Activated naive CD8-positive, alpha-beta T cell treated with anti-CD3 and anti-CD28 coated beads, Interleukin-2, amount 50 U/mL, for 24 hours (primary cell): ENCODE results near the gene COX17.

Source experiments
- ATAC-seq: fragments of 150-1000 bp; cut with Tn5 transposase; one replicate; pipeline ENCODE4 v1.10.0; 2021
- DNase-seq: peaks from one replicate; pipeline ENCODE4 v3.0.0; 2021
- H3K27ac Mint-ChIP-seq: one replicate; pipeline ENCODE4 v1.8.0; 2021; ENCODE audit warnings: mild to moderate bottlenecking, mixed read lengths
- H3K27me3 Mint-ChIP-seq: one replicate; pipeline ENCODE4 v1.8.0; 2021; ENCODE audit warnings: mixed read lengths
- H3K36me3 Mint-ChIP-seq: one replicate; pipeline ENCODE4 v1.8.0; 2021; ENCODE audit warnings: low read depth, mixed read lengths
- H3K4me1 Mint-ChIP-seq: one replicate; pipeline ENCODE4 v1.8.0; 2021; ENCODE audit warnings: mixed read lengths
- H3K4me3 Mint-ChIP-seq: one replicate; pipeline ENCODE4 v1.8.0; 2021; ENCODE audit warnings: mild to moderate bottlenecking, moderate library complexity, mixed read lengths
- H3K9me3 Mint-ChIP-seq: one replicate; pipeline ENCODE4 v1.8.0; 2021; ENCODE audit warnings: mixed read lengths

The COX17 gene

GRCh38 chr3:119628390-119628789, 48.8 kb downstream of the COX17 start:
- H3K36me3 Mint-ChIP-seq = no peaks in the 10 kb centered on the region
- H3K9me3 Mint-ChIP-seq = no peaks in the 10 kb centered on the region
- H3K4me1 Mint-ChIP-seq = peaks cover 34% of the 10 kb centered on the region
- peak overlapping the region; percentile 24 for H3K4me3 Mint-ChIP-seq
- H3K27ac Mint-ChIP-seq = peak overlapping the region; percentile 73
- ATAC-seq (peak; percentile 88), DNase-seq (peak; percentile 44)
- peaks cover 7% of the 10 kb centered on the region for H3K27me3 Mint-ChIP-seq

DNA sequence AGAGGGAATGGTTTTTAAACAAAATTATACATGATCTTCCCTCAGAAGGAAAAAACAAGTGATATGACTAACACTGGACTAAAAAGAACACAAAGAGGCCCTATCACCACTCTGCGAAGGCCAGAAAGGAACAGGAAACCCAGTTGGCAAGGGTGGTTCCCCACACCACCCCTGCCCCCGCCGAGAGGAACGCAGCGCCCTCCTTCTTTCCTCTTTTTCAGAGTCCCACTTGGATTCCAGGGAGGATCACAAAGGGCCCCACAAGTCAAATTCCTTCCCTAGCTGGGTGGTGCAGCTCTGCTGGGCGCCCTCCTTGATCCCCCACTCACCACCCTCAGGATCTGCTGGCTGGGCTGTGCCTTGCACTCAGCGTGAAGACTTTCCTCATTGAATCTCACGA, 49.7 kb downstream of the COX17 start:
- Mint-ChIP-seq H3K9me3 (no peaks in the 10 kb centered on the region), H3K4me3 (no peak overlapping the region), H3K4me1 (peaks cover 34% of the 10 kb centered on the region), H3K27ac (peak overlapping the region; percentile 73), H3K27me3 (peaks cover 7% of the 10 kb centered on the region), H3K36me3 (no peaks in the 10 kb centered on the region)
- DNase-seq (peak; percentile 34), ATAC-seq (peak; percentile 42)

DNA sequence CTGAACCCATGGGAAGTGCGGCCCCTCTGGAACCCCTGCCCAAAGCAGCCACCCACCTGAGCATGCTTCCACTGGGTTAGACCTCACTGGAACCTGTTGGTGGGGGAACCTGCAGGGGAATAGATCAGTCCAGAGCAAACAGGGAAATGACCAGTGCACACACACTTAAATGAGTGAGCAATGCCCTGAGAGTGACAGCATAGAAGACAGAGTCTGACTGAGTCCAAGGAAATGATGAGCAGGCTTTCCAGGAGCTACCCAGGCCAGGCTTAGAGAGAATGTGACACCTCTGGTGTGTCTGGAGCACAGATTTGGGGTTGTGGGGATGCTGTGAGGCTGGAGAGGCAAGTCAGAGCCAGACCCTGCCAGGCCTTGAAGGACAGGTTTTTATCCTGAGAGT, 51.0 kb downstream of the COX17 start:
- H3K27ac Mint-ChIP-seq = no peak overlapping the region
- ATAC-seq = no peak

DNA sequence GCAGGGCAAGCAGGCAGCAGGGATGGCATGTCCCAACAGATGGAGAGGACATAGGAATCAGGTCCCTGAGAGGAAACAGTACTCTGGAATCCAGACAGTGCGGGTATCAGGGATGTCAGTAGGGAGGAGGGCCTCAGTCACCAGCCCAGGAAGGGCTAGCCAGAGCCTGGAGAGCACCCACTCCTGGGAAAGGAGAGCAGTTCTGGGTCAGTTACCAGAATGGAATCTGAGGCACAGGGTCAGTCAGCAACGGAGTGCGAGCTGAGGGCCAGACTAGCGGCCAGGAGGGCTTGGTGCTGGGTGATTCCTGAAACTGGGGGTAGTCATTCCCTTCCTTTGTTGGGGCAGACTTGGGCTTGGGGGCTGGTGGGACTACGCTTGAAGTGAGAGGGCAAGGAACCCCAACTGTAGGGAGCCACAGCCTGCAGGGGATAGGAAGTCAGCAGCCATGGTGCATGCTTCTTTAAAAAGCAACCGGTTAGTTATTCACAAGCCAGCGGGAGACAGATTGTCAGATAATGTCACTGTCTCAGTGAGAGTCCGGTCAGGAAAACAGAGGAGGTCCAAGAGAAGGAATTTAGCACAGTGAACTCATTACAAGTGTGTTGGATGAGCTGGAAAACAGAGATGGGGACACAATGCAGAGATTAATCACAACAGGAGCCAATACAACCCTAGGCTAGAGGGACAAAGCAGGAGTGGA, 51.6 kb downstream of the COX17 start:
- Mint-ChIP-seq H3K27me3 (peaks cover 7% of the 10 kb centered on the region), H3K27ac (peak overlapping the region; percentile 32), H3K9me3 (no peaks in the 10 kb centered on the region), H3K36me3 (no peaks in the 10 kb centered on the region), H3K4me1 (peaks cover 32% of the 10 kb centered on the region), H3K4me3 (no peak overlapping the region)
- ATAC-seq (no peak), DNase-seq (no peak)

More for the DNA sequence above, 51.0 kb downstream of the COX17 start:
- no peaks in the 10 kb centered on the region for H3K9me3 Mint-ChIP-seq
- no peak for DNase-seq
- no peak overlapping the region for H3K4me3 Mint-ChIP-seq
- H3K4me1 Mint-ChIP-seq = peaks cover 34% of the 10 kb centered on the region
- H3K27me3 Mint-ChIP-seq = peaks cover 7% of the 10 kb centered on the region
- no peaks in the 10 kb centered on the region for H3K36me3 Mint-ChIP-seq

- H3K27me3 Mint-ChIP-seq = peaks cover 7% of the 10 kb centered on the region
- no peaks in the 10 kb centered on the region for H3K9me3 Mint-ChIP-seq
- DNase-seq (no peak), ATAC-seq (no peak)
- H3K36me3 Mint-ChIP-seq = no peaks in the 10 kb centered on the region
- H3K4me1 Mint-ChIP-seq = peaks cover 28% of the 10 kb centered on the region
- H3K27ac Mint-ChIP-seq = no peak overlapping the region
- H3K4me3 Mint-ChIP-seq = no peak overlapping the region
Measured at GRCh38 chr3:119624002-119624720, 53.0 kb downstream of the COX17 start.

GRCh38 chr3:119620899-119621298, 56.3 kb downstream of the COX17 start:
- no peaks in the 10 kb centered on the region for H3K4me1 Mint-ChIP-seq
- no peaks in the 10 kb centered on the region for H3K9me3 Mint-ChIP-seq
- no peak overlapping the region for H3K4me3 Mint-ChIP-seq
- H3K27me3 Mint-ChIP-seq = peaks cover 8% of the 10 kb centered on the region
- ATAC-seq = no peak
- DNase-seq = no peak
- H3K27ac Mint-ChIP-seq = no peak overlapping the region
- no peaks in the 10 kb centered on the region for H3K36me3 Mint-ChIP-seq
